ENCODE data around the gene OPN5. TPM values are rescaled to one million over a fixed set of nuclear protein-coding genes. Genes with fewer than 3 reads are reported as not detected.

OPN5 gene
- total RNA-seq, 3 donors from 2014 or later: not detected

GRCh38 chr6:47852727-47853126 lies 70.9 kb downstream of the OPN5 start:
- Histone ChIP-seq H3K4me1 (no peaks in the 10 kb centered on the region), H3K36me3 (no peaks in the 10 kb centered on the region), H3K27me3 (no peaks in the 10 kb centered on the region), H3K27ac (no peak overlapping the region), H3K9me3 (no peaks in the 10 kb centered on the region), H3K4me3 (no peak overlapping the region)
- intact Hi-C loops (cut with DNase I; ENCODE audit: low total_unique reads): no loop called here
- DNase-seq (ENCODE audit: low spot score in 2 of 2): no peak
- no peak for TF ChIP-seq POLR2A (IDR thresholded peaks at IDR 0.05)
- no peak for TF ChIP-seq CTCF (IDR thresholded peaks at IDR 0.05)
- no peak for TF ChIP-seq POLR2AphosphoS5 (IDR thresholded peaks at IDR 0.05)

- no peaks in the 10 kb centered on the region for H3K27me3 ChIP-seq
- H3K36me3 ChIP-seq: no peaks in the 10 kb centered on the region
- intact Hi-C loops (cut with DNase I; ENCODE audit: low total_unique reads): no loop called here
- no peak overlapping the region for H3K4me3 ChIP-seq
- no peaks in the 10 kb centered on the region for H3K9me3 ChIP-seq
- H3K27ac ChIP-seq: no peak overlapping the region
- TF ChIP-seq POLR2A (IDR thresholded peaks at IDR 0.05) (no peak), CTCF (IDR thresholded peaks at IDR 0.05) (no peak), POLR2AphosphoS5 (IDR thresholded peaks at IDR 0.05) (no peak)
- no peaks in the 10 kb centered on the region for H3K4me1 ChIP-seq
- no peak for DNase-seq (ENCODE audit: low spot score in 2 of 2)
These were observed 71.9 kb downstream of the OPN5 start for GRCh38 chr6:47853766-47854165.

- Histone ChIP-seq H3K36me3 (no peaks in the 10 kb centered on the region), H3K27me3 (no peaks in the 10 kb centered on the region), H3K9me3 (no peaks in the 10 kb centered on the region), H3K4me1 (no peaks in the 10 kb centered on the region), H3K4me3 (no peak overlapping the region), H3K27ac (no peak overlapping the region)
- no peak for TF ChIP-seq POLR2A (IDR thresholded peaks at IDR 0.05)
- TF ChIP-seq POLR2AphosphoS5 (IDR thresholded peaks at IDR 0.05): no peak
- no peak for TF ChIP-seq CTCF (IDR thresholded peaks at IDR 0.05)
- DNase-seq (ENCODE audit: low spot score in 2 of 2): no peak
- intact Hi-C loops (cut with DNase I; ENCODE audit: low total_unique reads): no loop called here
These were observed 73.1 kb downstream of the OPN5 start for GRCh38 chr6:47854971-47855370.

GRCh38 chr6:47859175-47859574 lies 77.3 kb downstream of the OPN5 start:
- no peaks in the 10 kb centered on the region for H3K27me3 ChIP-seq
- no peak overlapping the region for H3K27ac ChIP-seq
- TF ChIP-seq POLR2A (IDR thresholded peaks at IDR 0.05) (no peak), POLR2AphosphoS5 (IDR thresholded peaks at IDR 0.05) (no peak), CTCF (IDR thresholded peaks at IDR 0.05) (no peak)
- H3K4me1 ChIP-seq: no peaks in the 10 kb centered on the region
- no peak for DNase-seq (ENCODE audit: low spot score in 2 of 2)
- no peak overlapping the region for H3K4me3 ChIP-seq
- H3K9me3 ChIP-seq: no peaks in the 10 kb centered on the region
- H3K36me3 ChIP-seq: no peaks in the 10 kb centered on the region
- intact Hi-C loops (cut with DNase I; ENCODE audit: low total_unique reads): no loop called here

- TF ChIP-seq CTCF (IDR thresholded peaks at IDR 0.05) (no peak), POLR2A (IDR thresholded peaks at IDR 0.05) (no peak), POLR2AphosphoS5 (IDR thresholded peaks at IDR 0.05) (no peak)
- Histone ChIP-seq H3K4me1 (no peaks in the 10 kb centered on the region), H3K27ac (no peak overlapping the region), H3K9me3 (no peaks in the 10 kb centered on the region), H3K4me3 (no peak overlapping the region), H3K27me3 (no peaks in the 10 kb centered on the region), H3K36me3 (no peaks in the 10 kb centered on the region)
- DNase-seq (ENCODE audit: low spot score in 2 of 2): no peak
- intact Hi-C loops (cut with DNase I; ENCODE audit: low total_unique reads): no loop called here
These were observed 80.9 kb downstream of the OPN5 start for GRCh38 chr6:47862731-47863130.

Measured in breast epithelium (tissue), 4 donors.